Pulmonary artery endothelial cell (primary cell): Measurements from ENCODE around the gene MAGI1. TPM values are rescaled to one million over a fixed set of nuclear protein-coding genes. Genes with fewer than 3 reads are reported as not detected.

Experiments used
- DNase-seq: peaks from one replicate; pipeline ENCODE4 v3.0.0-alpha.2; 2011; ENCODE audit warnings: low read depth, low spot score
- total RNA-seq: library from RNA; depleted of rRNA; stranded (reverse); fragments of >200 nt; gene quantifications from 2 replicates; pipeline ENCODE4 v1.2.3, GENCODE V29; 2014

MAGI1 gene
- total RNA-seq, 1 donor from 2014 or later = 24.5 TPM

- no peak for DNase-seq
Measured at GRCh38 chr3:65758876-65759598, 279.7 kb downstream of the MAGI1 start.

- DNase-seq = no peak
Measured at GRCh38 chr3:65758438-65758837, 280.3 kb downstream of the MAGI1 start.

GRCh38 chr3:65752636-65753035 lies 286.1 kb downstream of the MAGI1 start:
- no peak for DNase-seq

- peak; percentile 1 for DNase-seq
Measured at GRCh38 chr3:65751123-65751700, 287.5 kb downstream of the MAGI1 start.

GRCh38 chr3:65749066-65749465 lies 289.7 kb downstream of the MAGI1 start:
- DNase-seq = no peak

- DNase-seq = no peak
Measured at GRCh38 chr3:65748326-65748725, 290.4 kb downstream of the MAGI1 start.

GRCh38 chr3:65746848-65747247 lies 291.9 kb downstream of the MAGI1 start:
- DNase-seq = no peak

GRCh38 chr3:65745306-65745705 lies 293.4 kb downstream of the MAGI1 start:
- DNase-seq = no peak

GRCh38 chr3:65742914-65743313 lies 295.8 kb downstream of the MAGI1 start:
- DNase-seq = no peak

- DNase-seq = no peak
Measured at GRCh38 chr3:65741540-65741939, 297.2 kb downstream of the MAGI1 start.

GRCh38 chr3:65739901-65740541 lies 298.7 kb downstream of the MAGI1 start:
- no peak for DNase-seq

GRCh38 chr3:65734792-65735191 lies 303.9 kb downstream of the MAGI1 start:
- no peak for DNase-seq

GRCh38 chr3:65734382-65734781 lies 304.3 kb downstream of the MAGI1 start:
- DNase-seq = no peak

GRCh38 chr3:65733459-65733858 lies 305.3 kb downstream of the MAGI1 start:
- no peak for DNase-seq

GRCh38 chr3:65732051-65732935 lies 306.4 kb downstream of the MAGI1 start:
- peak; percentile 11 for DNase-seq

GRCh38 chr3:65730449-65730848 lies 308.3 kb downstream of the MAGI1 start:
- DNase-seq = no peak

- no peak for DNase-seq
Measured at GRCh38 chr3:65729973-65730372, 308.7 kb downstream of the MAGI1 start.

GRCh38 chr3:65729555-65729954 lies 309.2 kb downstream of the MAGI1 start:
- DNase-seq = peak; percentile 29

GRCh38 chr3:65728138-65728537 lies 310.6 kb downstream of the MAGI1 start:
- no peak for DNase-seq

GRCh38 chr3:65723985-65724384 lies 314.7 kb downstream of the MAGI1 start:
- DNase-seq = no peak

GRCh38 chr3:65723011-65723410 lies 315.7 kb downstream of the MAGI1 start:
- no peak for DNase-seq
